Gastrocnemius medialis (tissue), 4 donors: ENCODE measurements around the gene HLA-DQA1. TPM values are rescaled to one million over a fixed set of nuclear protein-coding genes. Genes with fewer than 3 reads are reported as not detected.
"Not testable (repeated sequence)": the region's sequence is repeated elsewhere in the genome, so short reads cannot be mapped to it uniquely, and the experiment has no call there.

ENCODE experiments used
- ATAC-seq, 2 donors: fragments of 150-250 bp; one replicate each; pipeline ENCODE4 v1.9.1; 2016
- DNase-seq, 2 donors: peaks; one replicate each; pipeline ENCODE4 v3.0.0-alpha.2; 2019
- H3K27ac ChIP-seq, 4 donors: fragments of 200-600 bp; sonication (generic); 1 replicate in 1 of 4; 2 replicates in 3 of 4; pipeline ENCODE4 v1.5.1; 2016 to 2018; ENCODE audit warnings: mild to moderate bottlenecking in 2 of 4, moderate library complexity in 1 of 4
- H3K27me3 ChIP-seq, 3 donors: fragments of 200-600 bp; sonication (generic) in 2 of 3; 1 replicate in 1 of 3; 2 replicates in 2 of 3; pipeline versions ENCODE4 v1.5.1 to v1.6.0; 2016 to 2019; ENCODE audit warnings: mild to moderate bottlenecking in 1 of 3, moderate library complexity in 1 of 3
- H3K36me3 ChIP-seq, 2 donors: fragments of 200-600 bp; sonication (generic) in 1 of 2; one replicate each; pipeline ENCODE4 v1.5.1; 2017 to 2018
- H3K4me1 ChIP-seq, 2 donors: fragments of 200-600 bp; sonication (generic) in 1 of 2; one replicate each; pipeline ENCODE4 v1.5.1; 2016 to 2017; ENCODE audit warnings: mild to moderate bottlenecking in 2 of 2
- H3K4me3 ChIP-seq, 4 donors: fragments of 200-600 bp; sonication (generic) in 3 of 4; 1 replicate in 1 of 4; 2 replicates in 3 of 4; pipeline ENCODE4 v1.5.1; 2016 to 2019; ENCODE audit warnings: mild to moderate bottlenecking in 2 of 4
- H3K9me3 ChIP-seq, 3 donors: fragments of 200-600 bp; sonication (generic) in 2 of 3; 1 replicate in 1 of 3; 2 replicates in 2 of 3; pipeline ENCODE4 v1.5.1; 2016 to 2019
- POLR2A ChIP-seq, 2 donors: fragments of 450-650 bp; IDR thresholded peaks; one replicate each; pipeline ENCODE4 v1.6.1; 2017; ENCODE audit warnings: antibody characterized with exemption in 2 of 2, mild to moderate bottlenecking in 2 of 2, moderate library complexity in 2 of 2
- in situ Hi-C, 4 donors: fragments of 200-750 bp; cut with MboI; loops; one replicate each; pipeline versions ENCODE4 v1.15.0 to v1.8.0; 2017; ENCODE audit warnings: low sequenced_read_pairs in 4 of 4
- intact Hi-C: fragments of 100-400 bp; cut with DNase I; formaldehyde crosslinking; loops from one replicate; pipeline ENCODE4 v1.15.1; 2023; ENCODE audit warnings: low total_unique reads
- total RNA-seq, 4 donors: library from RNA; depleted of rRNA; stranded (reverse); fragments of >200 nt; gene quantifications; one replicate each; pipeline versions ENCODE4 v1.1.0 to v1.2.3, GENCODE V29; 2016
- TF ChIP-seq, protein P1 (sequence below), 5 experiments: fragments of 450-650 bp in 3 of 5; fragments of 200-600 bp in 2 of 5; sonication (generic) in 2 of 5; IDR thresholded peaks in 4 of 5; conservative IDR thresholded peaks in 1 of 5; 1 replicate in 4 of 5; 2 replicates in 1 of 5; pipeline ENCODE4 v1.5.1; 2016 to 2019; ENCODE audit warnings: antibody characterized with exemption in 5 of 5, mild to moderate bottlenecking in 3 of 5, moderate library complexity in 3 of 5

The HLA-DQA1 gene
- total RNA-seq, 4 donors from 2014 or later: 0.66 to 3.5 (median 1.5) TPM; not detected in 1

DNA sequence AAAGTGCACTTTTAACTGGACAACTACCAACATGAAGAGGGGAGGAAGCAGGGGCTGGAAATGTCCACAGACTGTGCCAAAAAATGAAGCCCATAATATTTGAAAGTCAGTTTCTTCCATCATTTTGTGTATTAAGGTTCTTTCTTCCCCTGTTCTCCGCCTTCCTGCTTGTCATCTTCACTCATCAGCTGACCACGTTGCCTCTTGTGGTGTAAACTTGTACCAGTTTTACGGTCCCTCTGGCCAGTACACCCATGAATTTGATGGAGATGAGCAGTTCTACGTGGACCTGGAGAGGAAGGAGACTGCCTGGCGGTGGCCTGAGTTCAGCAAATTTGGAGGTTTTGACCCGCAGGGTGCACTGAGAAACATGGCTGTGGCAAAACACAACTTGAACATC lies 3.9 kb downstream of the HLA-DQA1 start:
- ATAC-seq (no peak), DNase-seq (no peak)
- TF ChIP-seq, protein P1, sequence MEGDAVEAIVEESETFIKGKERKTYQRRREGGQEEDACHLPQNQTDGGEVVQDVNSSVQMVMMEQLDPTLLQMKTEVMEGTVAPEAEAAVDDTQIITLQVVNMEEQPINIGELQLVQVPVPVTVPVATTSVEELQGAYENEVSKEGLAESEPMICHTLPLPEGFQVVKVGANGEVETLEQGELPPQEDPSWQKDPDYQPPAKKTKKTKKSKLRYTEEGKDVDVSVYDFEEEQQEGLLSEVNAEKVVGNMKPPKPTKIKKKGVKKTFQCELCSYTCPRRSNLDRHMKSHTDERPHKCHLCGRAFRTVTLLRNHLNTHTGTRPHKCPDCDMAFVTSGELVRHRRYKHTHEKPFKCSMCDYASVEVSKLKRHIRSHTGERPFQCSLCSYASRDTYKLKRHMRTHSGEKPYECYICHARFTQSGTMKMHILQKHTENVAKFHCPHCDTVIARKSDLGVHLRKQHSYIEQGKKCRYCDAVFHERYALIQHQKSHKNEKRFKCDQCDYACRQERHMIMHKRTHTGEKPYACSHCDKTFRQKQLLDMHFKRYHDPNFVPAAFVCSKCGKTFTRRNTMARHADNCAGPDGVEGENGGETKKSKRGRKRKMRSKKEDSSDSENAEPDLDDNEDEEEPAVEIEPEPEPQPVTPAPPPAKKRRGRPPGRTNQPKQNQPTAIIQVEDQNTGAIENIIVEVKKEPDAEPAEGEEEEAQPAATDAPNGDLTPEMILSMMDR (IDR thresholded peaks at IDR 0.05 in 4 of 5, conservative IDR thresholded peaks at IDR 0.05 in 1 of 5): no peak
- no peak for TF ChIP-seq POLR2A (IDR thresholded peaks at IDR 0.05)
- no peaks in the 10 kb centered on the region for H3K4me1 ChIP-seq
- intact Hi-C loops (no loop called here), in situ Hi-C loops (no loop called here)
- no peaks in the 10 kb centered on the region for H3K36me3 ChIP-seq
- no peak overlapping the region for H3K27ac ChIP-seq
- H3K27me3 ChIP-seq: no peaks in the 10 kb centered on the region
- H3K9me3 ChIP-seq: no peaks in the 10 kb centered on the region
- no peak overlapping the region for H3K4me3 ChIP-seq

DNA sequence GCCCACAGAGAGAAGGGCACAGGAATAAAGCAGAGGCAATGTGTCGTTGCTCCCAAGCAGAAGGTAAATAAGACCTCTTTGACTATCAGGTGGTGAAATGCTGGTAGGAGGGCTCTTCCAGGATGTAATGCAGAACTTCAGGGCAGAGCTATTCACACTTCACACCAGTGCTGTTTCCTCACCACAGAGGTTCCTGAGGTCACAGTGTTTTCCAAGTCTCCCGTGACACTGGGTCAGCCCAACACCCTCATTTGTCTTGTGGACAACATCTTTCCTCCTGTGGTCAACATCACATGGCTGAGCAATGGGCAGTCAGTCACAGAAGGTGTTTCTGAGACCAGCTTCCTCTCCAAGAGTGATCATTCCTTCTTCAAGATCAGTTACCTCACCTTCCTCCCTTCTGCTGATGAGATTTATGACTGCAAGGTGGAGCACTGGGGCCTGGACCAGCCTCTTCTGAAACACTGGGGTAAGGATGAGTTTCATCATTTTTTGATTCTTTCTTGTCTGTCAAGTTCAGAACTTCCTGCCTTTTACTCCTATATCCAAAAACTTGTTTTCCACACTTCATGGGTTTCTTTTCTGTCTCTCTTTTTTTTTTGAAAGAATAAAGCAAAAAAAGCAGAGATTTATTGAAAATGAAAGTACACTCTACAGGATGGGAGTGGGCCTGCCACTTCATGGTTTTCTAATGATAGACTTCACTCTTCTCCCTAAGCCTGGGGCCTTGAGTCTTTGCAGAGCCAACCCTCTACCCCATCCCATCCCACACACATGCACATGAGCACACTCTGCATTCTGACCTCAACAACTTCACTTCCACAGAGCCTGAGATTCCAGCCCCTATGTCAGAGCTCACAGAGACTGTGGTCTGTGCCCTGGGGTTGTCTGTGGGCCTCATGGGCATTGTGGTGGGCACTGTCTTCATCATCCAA lies 4.8 kb downstream of the HLA-DQA1 start:
- H3K27me3 ChIP-seq, in situ Hi-C loops, H3K36me3 ChIP-seq, H3K4me1 ChIP-seq, H3K4me3 ChIP-seq, H3K9me3 ChIP-seq, H3K27ac ChIP-seq, DNase-seq, ATAC-seq, intact Hi-C loops: not testable (repeated sequence)

DNA sequence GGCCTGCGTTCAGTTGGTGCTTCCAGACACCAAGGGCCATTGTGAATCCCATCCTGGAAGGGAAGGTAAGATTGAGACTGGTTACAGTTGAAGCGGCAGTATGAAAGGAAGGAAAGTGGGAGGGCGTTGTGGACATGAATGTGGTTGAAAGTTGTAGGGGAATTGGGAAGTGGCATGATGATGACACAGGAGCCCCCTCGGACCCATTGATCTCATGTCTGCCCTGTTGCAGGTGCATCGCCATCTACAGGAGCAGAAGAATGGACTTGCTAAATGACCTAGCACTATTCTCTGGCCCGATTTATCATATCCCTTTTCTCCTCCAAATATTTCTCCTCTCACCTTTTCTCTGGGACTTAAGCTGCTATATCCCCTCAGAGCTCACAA lies 5.5 kb downstream of the HLA-DQA1 start:
- H3K4me1 ChIP-seq: no peaks in the 10 kb centered on the region
- in situ Hi-C loops (no loop called here), intact Hi-C loops (no loop called here)
- no peak overlapping the region for H3K4me3 ChIP-seq
- no peak for DNase-seq
- no peaks in the 10 kb centered on the region for H3K36me3 ChIP-seq
- ATAC-seq: no peak
- TF ChIP-seq, protein P1 (IDR thresholded peaks at IDR 0.05 in 4 of 5, conservative IDR thresholded peaks at IDR 0.05 in 1 of 5): no peak
- TF ChIP-seq POLR2A (IDR thresholded peaks at IDR 0.05): no peak
- no peaks in the 10 kb centered on the region for H3K9me3 ChIP-seq
- H3K27ac ChIP-seq: no peak overlapping the region
- no peaks in the 10 kb centered on the region for H3K27me3 ChIP-seq

DNA sequence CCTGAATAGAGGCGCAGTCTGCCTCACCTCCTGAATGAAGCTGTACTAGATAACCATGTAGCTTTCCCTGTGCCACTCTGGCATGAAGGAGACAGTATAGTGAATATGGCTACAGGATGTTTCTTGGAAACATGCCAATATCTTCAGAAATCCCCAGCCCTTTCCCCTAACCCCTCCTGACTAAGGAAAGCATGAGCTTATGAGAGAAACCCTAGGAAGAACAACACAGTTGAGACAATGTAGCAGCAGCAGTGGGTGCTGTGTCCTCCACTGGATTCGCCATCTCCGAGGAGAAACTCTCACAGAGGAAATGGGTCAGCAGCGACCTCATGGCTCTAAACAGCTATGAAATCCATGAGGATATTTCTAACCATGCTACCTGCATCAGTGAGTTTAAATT lies 6.7 kb downstream of the HLA-DQA1 start:
- Histone ChIP-seq H3K27me3 (no peaks in the 10 kb centered on the region), H3K27ac (no peak overlapping the region), H3K9me3 (no peaks in the 10 kb centered on the region), H3K4me1 (no peaks in the 10 kb centered on the region), H3K36me3 (no peaks in the 10 kb centered on the region), H3K4me3 (no peak overlapping the region)
- DNase-seq: no peak
- no peak for TF ChIP-seq POLR2A (IDR thresholded peaks at IDR 0.05)
- TF ChIP-seq, protein P1 (IDR thresholded peaks at IDR 0.05 in 4 of 5, conservative IDR thresholded peaks at IDR 0.05 in 1 of 5): no peak
- intact Hi-C loops (no loop called here), in situ Hi-C loops (no loop called here)
- no peak for ATAC-seq

DNA sequence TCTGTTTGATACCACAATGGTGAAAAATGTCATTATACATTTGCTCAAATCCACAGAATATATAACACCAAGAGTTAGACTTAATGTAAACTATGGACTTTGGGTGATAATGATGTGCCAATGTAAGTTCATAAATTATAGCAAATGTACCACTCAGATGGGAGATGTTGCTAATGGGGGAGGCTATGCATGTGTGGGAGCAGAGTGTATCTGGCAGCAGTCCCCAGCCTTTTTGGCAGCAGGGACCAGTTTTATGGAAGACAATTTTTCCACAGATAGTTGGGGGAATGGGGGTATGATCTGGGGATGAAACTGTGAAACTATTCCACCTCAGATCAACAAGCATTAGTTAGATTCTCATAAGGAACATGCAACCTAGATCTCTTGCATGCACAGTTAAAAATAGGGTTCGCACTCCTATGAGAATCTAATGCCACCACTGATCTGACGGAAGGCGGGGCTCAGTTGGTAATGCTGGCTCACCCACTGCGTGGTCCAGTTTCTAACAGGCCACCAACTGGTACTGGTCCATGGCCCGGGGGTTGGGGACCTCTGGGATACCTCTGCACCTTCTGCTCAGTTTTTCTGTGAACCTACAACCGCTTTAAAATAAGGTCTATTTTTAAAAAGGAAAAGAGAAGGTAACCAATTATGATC lies 8.0 kb downstream of the HLA-DQA1 start:
- no peak for TF ChIP-seq POLR2A (IDR thresholded peaks at IDR 0.05)
- TF ChIP-seq, protein P1 (IDR thresholded peaks at IDR 0.05 in 4 of 5, conservative IDR thresholded peaks at IDR 0.05 in 1 of 5): no peak
- H3K4me3 ChIP-seq: no peak overlapping the region
- H3K27ac ChIP-seq: no peak overlapping the region
- DNase-seq: no peak
- no peak for ATAC-seq
- no peaks in the 10 kb centered on the region for H3K9me3 ChIP-seq
- H3K4me1 ChIP-seq: no peaks in the 10 kb centered on the region
- in situ Hi-C loops (no loop called here), intact Hi-C loops (no loop called here)
- no peaks in the 10 kb centered on the region for H3K27me3 ChIP-seq
- no peaks in the 10 kb centered on the region for H3K36me3 ChIP-seq
